HEK293 (cell line): ENCODE measurements around the gene NDUFS7.

Source experiments
- CTCF ChIA-PET: fragments of 350-600 bp; formaldehyde crosslinking; extraction: SDS; loops from one replicate; lab custom pipeline; 2021; ENCODE audit warnings: antibody characterized with exemption; lab: Yijun Ruan, JAX
- POLR2A ChIA-PET: fragments of 300-600 bp; formaldehyde crosslinking; extraction: SDS; loops from one replicate; lab custom pipeline; 2020; ENCODE audit warnings: antibody characterized with exemption, inconsistent platforms; lab: Yijun Ruan, JAX
- H3K27ac ChIP-seq: fragments of 200-500 bp; sonication (Bioruptor generic); 2 replicates; pipeline ENCODE4 v1.5.1; 2014; ENCODE audit warnings: low read depth, low read length, control low read depth, inconsistent platforms; ENCODE audit errors: extremely low read depth
- H3K36me3 ChIP-seq, 2 experiments: fragments of 200-500 bp in 1 of 2; sonication (Bioruptor generic) in 1 of 2; 1 replicate in 1 of 2; 2 replicates in 1 of 2; pipeline ENCODE4 v1.5.1; 2014 to 2017; ENCODE audit warnings: inconsistent platforms in 2 of 2, low read length in 2 of 2; ENCODE audit not compliant: control insufficient read depth in 2 of 2, insufficient read depth in 1 of 2
- H3K4me1 ChIP-seq: fragments of 200-500 bp; sonication (Bioruptor generic); 2 replicates; pipeline ENCODE4 v1.5.1; 2014; ENCODE audit warnings: mild to moderate bottlenecking, low read length, inconsistent platforms; ENCODE audit not compliant: control insufficient read depth, insufficient read depth
- H3K4me3 ChIP-seq: 2 replicates; pipeline ENCODE4 v1.5.1; 2011; ENCODE audit warnings: low read depth, mild to moderate bottlenecking, control low read depth, low read length, moderate library complexity
- H3K9me3 ChIP-seq: fragments of 200-500 bp; sonication (Bioruptor generic); 2 replicates; pipeline ENCODE4 v1.5.1; 2014; ENCODE audit warnings: low read depth, low read length, inconsistent platforms; ENCODE audit not compliant: control insufficient read depth, insufficient read depth
- AEBP2 ChIP-seq: fragments of 450-650 bp; formaldehyde crosslinking; IDR thresholded peaks from 2 replicates; pipeline ENCODE4 v1.5.1; 2016; ENCODE audit warnings: missing biosample characterization, missing genetic modification characterization, borderline replicate concordance
- ATF2 ChIP-seq: fragments of 450-650 bp; formaldehyde crosslinking; IDR thresholded peaks from 2 replicates; pipeline ENCODE4 v1.5.1; 2016; ENCODE audit warnings: missing biosample characterization, missing genetic modification characterization, low read depth
- CTCF ChIP-seq: fragments of 450-650 bp; formaldehyde crosslinking; IDR thresholded peaks from 2 replicates; pipeline ENCODE4 v1.5.1; 2016; ENCODE audit warnings: missing biosample characterization, missing genetic modification characterization
- GFI1B ChIP-seq: fragments of 450-650 bp; formaldehyde crosslinking; IDR thresholded peaks from 2 replicates; pipeline ENCODE4 v1.5.1; 2016; ENCODE audit warnings: missing biosample characterization, missing genetic modification characterization
- INSM2 ChIP-seq: fragments of 450-650 bp; formaldehyde crosslinking; IDR thresholded peaks from 2 replicates; pipeline ENCODE4 v1.5.1; 2016; ENCODE audit warnings: missing biosample characterization, missing genetic modification characterization
- REST ChIP-seq: fragments of 450-650 bp; formaldehyde crosslinking; IDR thresholded peaks from 2 replicates; pipeline ENCODE4 v1.5.1; 2016; ENCODE audit warnings: missing biosample characterization, missing genetic modification characterization
- SALL2 ChIP-seq: fragments of 450-650 bp; formaldehyde crosslinking; IDR thresholded peaks from 2 replicates; pipeline ENCODE4 v1.5.0; 2017; ENCODE audit warnings: missing biosample characterization, mild to moderate bottlenecking, missing genetic modification characterization, borderline replicate concordance
- ZBTB1 ChIP-seq: fragments of 450-650 bp; formaldehyde crosslinking; IDR thresholded peaks from 2 replicates; pipeline ENCODE4 v1.5.1; 2016; ENCODE audit warnings: missing biosample characterization, missing genetic modification characterization
- ZFP69B ChIP-seq: fragments of 450-650 bp; formaldehyde crosslinking; IDR thresholded peaks from 2 replicates; pipeline ENCODE4 v1.5.1; 2016; ENCODE audit warnings: missing biosample characterization, missing genetic modification characterization
- ZNF121 ChIP-seq: fragments of 450-650 bp; formaldehyde crosslinking; IDR thresholded peaks from 2 replicates; pipeline ENCODE4 v1.5.1; 2016; ENCODE audit warnings: missing biosample characterization, missing genetic modification characterization
- ZNF132 ChIP-seq: fragments of 450-650 bp; formaldehyde crosslinking; IDR thresholded peaks from 2 replicates; pipeline ENCODE4 v1.5.1; 2017; ENCODE audit warnings: missing biosample characterization, missing genetic modification characterization, borderline replicate concordance
- ZNF18 ChIP-seq: fragments of 450-650 bp; formaldehyde crosslinking; IDR thresholded peaks from 2 replicates; pipeline ENCODE4 v1.5.1; 2016; ENCODE audit warnings: missing biosample characterization, missing genetic modification characterization
- ZNF280C ChIP-seq: fragments of 450-650 bp; formaldehyde crosslinking; IDR thresholded peaks from 2 replicates; pipeline ENCODE4 v1.5.1; 2016; ENCODE audit warnings: missing biosample characterization, missing genetic modification characterization
- ZNF324 ChIP-seq: fragments of 450-650 bp; formaldehyde crosslinking; IDR thresholded peaks from 2 replicates; pipeline ENCODE4 v1.5.1; 2016; ENCODE audit warnings: missing biosample characterization, missing genetic modification characterization
- ZNF404 ChIP-seq: fragments of 450-650 bp; formaldehyde crosslinking; IDR thresholded peaks from 2 replicates; pipeline ENCODE4 v1.5.1; 2017; ENCODE audit warnings: missing biosample characterization, missing genetic modification characterization
- ZNF433 ChIP-seq: fragments of 450-650 bp; formaldehyde crosslinking; IDR thresholded peaks from 2 replicates; pipeline ENCODE4 v1.5.1; 2016; ENCODE audit warnings: missing biosample characterization, missing genetic modification characterization, low read depth
- ZNF473 ChIP-seq: fragments of 450-650 bp; formaldehyde crosslinking; IDR thresholded peaks from 2 replicates; pipeline ENCODE4 v1.5.1; 2017; ENCODE audit warnings: missing biosample characterization, missing genetic modification characterization
- ZNF501 ChIP-seq: fragments of 450-650 bp; formaldehyde crosslinking; IDR thresholded peaks from 2 replicates; pipeline ENCODE4 v1.5.1; 2016; ENCODE audit warnings: missing biosample characterization, missing genetic modification characterization
- ZNF558 ChIP-seq: fragments of 450-650 bp; formaldehyde crosslinking; IDR thresholded peaks from 2 replicates; pipeline ENCODE4 v1.5.1; 2016; ENCODE audit warnings: missing biosample characterization, missing genetic modification characterization
- ZNF560 ChIP-seq: fragments of 450-650 bp; formaldehyde crosslinking; IDR thresholded peaks from 2 replicates; pipeline ENCODE4 v1.5.1; 2017; ENCODE audit warnings: missing biosample characterization, missing genetic modification characterization, borderline replicate concordance
- ZNF596 ChIP-seq: fragments of 450-650 bp; IDR thresholded peaks from 2 replicates; pipeline ENCODE4 v1.5.0; 2018; ENCODE audit warnings: missing biosample characterization, mild to moderate bottlenecking, missing genetic modification characterization, moderate library complexity

The NDUFS7 gene

GRCh38 chr19:1383312-1384084 is at the start of gene NDUFS7:
Gene NDUFS7, plus strand, starts transcription at chr19:1383907. Its CDS starts 20 bp downstream, at chr19:1383927.
- ChIA-PET POLR2A (interaction anchor here (0.6 to 1.5 kb wide), 9 partner anchors 14 to 481 kb away, joined by 3 to 6 read pairs (median 4); partner anchors contain the start of genes CIRBP and FAM174C), CTCF (interaction anchor here (0.6 to 2.1 kb wide), 7 partner anchors 11 to 970 kb away, joined by 3 to 13 read pairs (median 3); no protein-coding TSS in a partner anchor)
- Histone ChIP-seq H3K4me1 (0 out of 2 replicates have a peak, but pooled peaks cover 3% of the 10 kb centered on the region), H3K36me3 (peaks cover 0 to 17% of the 10 kb centered on the region in 2 experiments; a peak in 1 of 3 replicates), H3K4me3 (peak within 1 kb of the TSS; percentile 83), H3K9me3 (no peaks in the 10 kb centered on the region), H3K27ac (peak within 1 kb of the TSS; percentile 62)
- 0 out of 2 replicates have a peak, but pooled peaks have one; percentile 31 for TF ChIP-seq ATF2
- peak; percentile 78; the same call in 1 of the 2 replicates for TF ChIP-seq GFI1B
- TF ChIP-seq ZNF280C (tag by site-specific recombination) = no peak
- peak; percentile 77 for TF ChIP-seq ZNF18 (tag by site-specific recombination)
- peak; percentile 97 for TF ChIP-seq ZFP69B (tag by site-specific recombination)
- peak; percentile 97; the same call in 1 of the 2 replicates for TF ChIP-seq SALL2 (tag by site-specific recombination)
- peak; percentile 73 for TF ChIP-seq ZNF596
- TF ChIP-seq ZNF324 (tag by site-specific recombination) = peak; percentile 100
- peak; percentile 54 for TF ChIP-seq CTCF
- peak; percentile 83 for TF ChIP-seq ZNF121 (tag by site-specific recombination)
- peak; percentile 99 for TF ChIP-seq INSM2 (tag by site-specific recombination)
- TF ChIP-seq REST = peak; percentile 70; the same call in 1 of the 2 replicates
- TF ChIP-seq ZNF473 (tag by site-specific recombination) = peak; percentile 76; the same call in 1 of the 2 replicates
- no peak for TF ChIP-seq ZNF132
- no peak for TF ChIP-seq ZNF433 (tag by site-specific recombination)
- peak; percentile 82 for TF ChIP-seq ZNF558 (tag by site-specific recombination)
- TF ChIP-seq ZNF560 (tag by site-specific recombination) = no peak
- TF ChIP-seq ZNF404 = peak; percentile 66; the same call in 1 of the 2 replicates
- TF ChIP-seq ZBTB1 (tag by site-specific recombination) = peak; percentile 95
- peak; percentile 92 for TF ChIP-seq AEBP2
- TF ChIP-seq ZNF501 (tag by site-specific recombination) = peak; percentile 100
